A549 (cell line): ENCODE results near the gene ALG14. TPM values are rescaled to one million over a fixed set of nuclear protein-coding genes. Genes with fewer than 3 reads are reported as not detected.

ENCODE experiments used
- ATAC-seq, 2 experiments: fragments of 200-7000 bp in 1 of 2; fragments of >200 bp in 1 of 2; cut with Nextera tagmentation in 1 of 2; cut with Tn5 transposase in 1 of 2; 3 replicates each; pipeline versions ENCODE4 v1.8.0 to v1.9.1; 2018 to 2020; ENCODE audit warnings: mild to moderate bottlenecking in 1 of 2, moderate library complexity in 1 of 2
- CTCF ChIA-PET: fragments of 300-600 bp; sonication (Branson Sonifier 250); formaldehyde crosslinking; extraction: SDS; loops from one replicate; lab custom pipeline; 2021; ENCODE audit warnings: antibody characterized with exemption, inconsistent platforms; lab: Yijun Ruan, JAX
- POLR2A ChIA-PET: fragments of 350-600 bp; formaldehyde crosslinking; extraction: SDS; loops from one replicate; lab custom pipeline; 2021; ENCODE audit warnings: antibody characterized with exemption, inconsistent platforms; lab: Yijun Ruan, JAX
- DNase-seq, 2 experiments: peaks; one replicate each; pipeline versions ENCODE4 v3.0.0 to v3.0.0-alpha.2; 2011 to 2016; ENCODE audit warnings: low read depth in 1 of 2, low spot score in 1 of 2
- FAIRE-seq: peaks from 2 replicates; lab custom pipeline; 2011; peaks lifted over from hg19 to GRCh38; lab: Jason Lieb, UNC
- H3K27ac ChIP-seq, 2 experiments: fragments of >200 bp; sonication (Bioruptor Twin); formaldehyde crosslinking; 3 replicates each; pipeline ENCODE4 v1.5.1; 2016 to 2017
- H3K4me1 ChIP-seq: fragments of >200 bp; sonication (Bioruptor Twin); formaldehyde crosslinking; 3 replicates; pipeline ENCODE4 v1.6.1; 2016
- H3K4me2 ChIP-seq: fragments of >200 bp; sonication (Bioruptor Twin); formaldehyde crosslinking; 3 replicates; pipeline ENCODE4 v1.6.1; 2016
- H3K4me3 ChIP-seq: fragments of >200 bp; sonication (Bioruptor Twin); formaldehyde crosslinking; 3 replicates; pipeline ENCODE4 v1.5.1; 2016
- H3K9me3 ChIP-seq: fragments of >200 bp; sonication (Bioruptor Twin); formaldehyde crosslinking; 3 replicates; pipeline ENCODE4 v1.6.1; 2016
- BHLHE40 ChIP-seq: IDR thresholded peaks from 2 replicates; pipeline ENCODE4 v1.6.1; 2012; ENCODE audit warnings: low read depth, low read length, inconsistent platforms
- CBX8 ChIP-seq: fragments of 200-600 bp; sonication (generic); IDR thresholded peaks from 2 replicates; pipeline ENCODE4 v1.6.1; 2016
- ELK1 ChIP-seq: fragments of 150-350 bp; IDR thresholded peaks from 2 replicates; pipeline ENCODE4 v1.6.1; 2014; ENCODE audit warnings: low read depth, mild to moderate bottlenecking, low read length
- GATA3 ChIP-seq: IDR thresholded peaks from 2 replicates; pipeline ENCODE4 v1.6.1; 2012; ENCODE audit warnings: borderline replicate concordance
- JUNB ChIP-seq: fragments of >200 bp; sonication (Bioruptor Twin); formaldehyde crosslinking; IDR thresholded peaks from 2 replicates; pipeline ENCODE4 v1.6.1; 2016
- KDM5A ChIP-seq: fragments of 200-600 bp; sonication (generic); IDR thresholded peaks from 2 replicates; pipeline ENCODE4 v1.6.1; 2016; ENCODE audit warnings: antibody characterized with exemption, mild to moderate bottlenecking
- MAZ ChIP-seq: fragments of 150-350 bp; IDR thresholded peaks from 2 replicates; pipeline ENCODE4 v1.6.1; 2014; ENCODE audit warnings: antibody characterized with exemption, low read depth, low read length, borderline replicate concordance
- NFE2L2 ChIP-seq: fragments of 150-350 bp; conservative IDR thresholded peaks from 2 replicates; pipeline ENCODE4 v1.6.1; 2014; ENCODE audit warnings: low read length
- NPAS2 ChIP-seq: fragments of 250-450 bp; sonication (Bioruptor Pico); IDR thresholded peaks from 2 replicates; pipeline ENCODE4 v1.8.0; 2022; ENCODE audit warnings: mild to moderate bottlenecking, moderate library complexity, borderline replicate concordance
- NR3C1 ChIP-seq: fragments of >200 bp; sonication (Bioruptor Twin); formaldehyde crosslinking; IDR thresholded peaks from 3 replicates; pipeline ENCODE4 v1.6.1; 2017
- PBX3 ChIP-seq: IDR thresholded peaks from 2 replicates; pipeline ENCODE4 v1.6.1; 2012
- RAD21 ChIP-seq, 2 experiments: fragments of >200 bp in 1 of 2; sonication (Bioruptor Twin) in 1 of 2; formaldehyde crosslinking in 1 of 2; IDR thresholded peaks in 1 of 2; conservative IDR thresholded peaks in 1 of 2; 2 replicates in 1 of 2; 3 replicates in 1 of 2; pipeline ENCODE4 v1.6.1; 2012 to 2018; ENCODE audit warnings: inconsistent platforms in 1 of 2
- RCOR1 ChIP-seq: fragments of 150-350 bp; IDR thresholded peaks from 2 replicates; pipeline ENCODE4 v1.6.1; 2014; ENCODE audit warnings: antibody characterized with exemption, low read length, low read depth
- REST ChIP-seq: fragments of 200-600 bp; sonication (generic); IDR thresholded peaks from 2 replicates; pipeline ENCODE4 v1.6.1; 2016; ENCODE audit warnings: antibody characterized with exemption, mild to moderate bottlenecking, moderate library complexity
- TFCP2L1 ChIP-seq: fragments of 250-450 bp; sonication (Bioruptor Pico); IDR thresholded peaks from 2 replicates; pipeline ENCODE4 v1.5.0; 2021; ENCODE audit warnings: mild to moderate bottlenecking
- TP53 ChIP-seq: fragments of 250-450 bp; sonication (Bioruptor Pico); IDR thresholded peaks from 2 replicates; pipeline ENCODE4 v1.5.0; 2021; ENCODE audit warnings: mild to moderate bottlenecking, moderate library complexity
- ZFP36 ChIP-seq: fragments of 450-650 bp; IDR thresholded peaks from 2 replicates; pipeline ENCODE4 v1.6.1; 2014; ENCODE audit warnings: borderline replicate concordance; ENCODE audit not compliant: partially characterized antibody
- WGBS: methylation state at CpG from one replicate; pipeline ENCODE4 v1.1.6; 2017; ENCODE audit errors: missing lambda C conversion rate; 5-methylcytosine and 5-hydroxymethylcytosine counted together
- polyA plus RNA-seq, 4 experiments: library from polyadenylated mRNA; depleted of rRNA in 3 of 4; stranded (reverse); fragments of >200 nt; fragmentation: RNase III in 1 of 4; extraction: RNeasy Plus Mini Kit Qiagen cat#74134 plus additional on column Dnase treatment in 1 of 4; gene quantifications; 2 replicates in 3 of 4; 3 replicates in 1 of 4; pipeline ENCODE4 v1.2.3, GENCODE V29; 2011 to 2017

ALG14 gene
- polyA plus RNA-seq, 2 of the 4 experiments (the other 2 are of a cell fraction), result 5.0 to 5.4 TPM

GRCh38 chr1:95015076-95015475, 57.7 kb downstream of the ALG14 start:
- TF ChIP-seq NFE2L2, result no peak
- TF ChIP-seq CBX8, result no peak
- TF ChIP-seq BHLHE40, result no peak
- TF ChIP-seq GATA3, result no peak
- no peak for TF ChIP-seq RCOR1
- no peak for TF ChIP-seq ZFP36
- TF ChIP-seq MAZ, result no peak
- no peak for TF ChIP-seq NR3C1
- no peak for TF ChIP-seq TP53 (CRISPR knock-in tag)
- TF ChIP-seq JUNB, result no peak
- no peak for TF ChIP-seq REST
- 83% methylated on average over 3 of the region's 3 CpGs for WGBS
- Histone ChIP-seq H3K27ac (no peak overlapping the region), H3K9me3 (no peaks in the 10 kb centered on the region), H3K4me2 (no peak overlapping the region), H3K4me1 (peaks cover 19% of the 10 kb centered on the region), H3K4me3 (no peak overlapping the region)
- FAIRE-seq (no peak), DNase-seq (no peak), ATAC-seq (no peak)
- POLR2A ChIA-PET, result no interaction called here
- CTCF ChIA-PET, result interaction anchor here (2.1 kb wide), 1 partner anchor 29 kb away, joined by 7 read pairs; no protein-coding TSS in a partner anchor

GRCh38 chr1:95013950-95014574, 58.7 kb downstream of the ALG14 start:
- 0 out of 3 replicates have a peak overlapping the region, but pooled peaks have one; percentile 20 for H3K4me2 ChIP-seq
- ChIA-PET CTCF (interaction anchor here (0.7 to 2.1 kb wide), 2 partner anchors 28 to 30 kb away, joined by 3 to 7 read pairs; no protein-coding TSS in a partner anchor), POLR2A (no interaction called here)
- TF ChIP-seq RAD21 (conservative IDR thresholded peaks at IDR 0.05 in 1 of 2, IDR thresholded peaks at IDR 0.05 in 1 of 2), result no peak
- no peak overlapping the region for H3K27ac ChIP-seq
- DNase-seq, result no peak
- ATAC-seq, result no peak
- 54% methylated on average over 2 of the region's 2 CpGs for WGBS
- peaks cover 17% of the 10 kb centered on the region for H3K4me1 ChIP-seq
- H3K9me3 ChIP-seq, result no peaks in the 10 kb centered on the region
- FAIRE-seq, result no peak
- H3K4me3 ChIP-seq, result no peak overlapping the region

- DNase-seq (no peak), ATAC-seq (no peak), FAIRE-seq (no peak)
- Histone ChIP-seq H3K4me2 (no peak overlapping the region), H3K4me1 (peaks cover 6% of the 10 kb centered on the region; the same call in 2 of the 3 replicates), H3K4me3 (no peak overlapping the region), H3K27ac (no peak overlapping the region), H3K9me3 (no peaks in the 10 kb centered on the region)
- POLR2A ChIA-PET, result no interaction called here
- 88% methylated on average over 3 of the region's 3 CpGs for WGBS
- no peak for TF ChIP-seq ELK1
- no peak for TF ChIP-seq TFCP2L1 (CRISPR knock-in tag)
- no peak for TF ChIP-seq PBX3
- no peak for TF ChIP-seq KDM5A
- no peak for TF ChIP-seq NPAS2 (CRISPR knock-in tag)
- CTCF ChIA-PET, result no interaction called here
Observed at GRCh38 chr1:95012389-95012788, 60.4 kb downstream of the ALG14 start.
